GM23338 (cell line): ENCODE measurements around the gene TUG1. TPM values are rescaled to one million over a fixed set of nuclear protein-coding genes. Genes with fewer than 3 reads are reported as not detected.

Experiments
- ATAC-seq: fragments of 200-7000 bp; cut with Tn5 transposase; 3 replicates; pipeline ENCODE4 v1.9.1; 2020
- DNase-seq: peaks from one replicate; pipeline ENCODE4 v3.0.0-alpha.2; 2015; ENCODE audit warnings: low spot score
- H2AFZ ChIP-seq: fragments of 200-600 bp; sonication (generic); 2 replicates; pipeline ENCODE4 v1.8.0; 2016; ENCODE audit warnings: antibody characterized with exemption, mild to moderate bottlenecking, moderate library complexity
- H3F3A ChIP-seq: fragments of 200-600 bp; sonication (generic); replicated peaks from 2 replicates; pipeline ENCODE4 v1.8.0; 2017; ENCODE audit warnings: antibody characterized with exemption, mixed run types, low read depth
- H3K27ac ChIP-seq: fragments of 200-600 bp; sonication (generic); 2 replicates; pipeline ENCODE4 v1.6.1; 2016; ENCODE audit warnings: low read depth
- H3K27me3 ChIP-seq: fragments of 200-600 bp; sonication (generic); 2 replicates; pipeline ENCODE4 v1.8.0; 2016; ENCODE audit warnings: mild to moderate bottlenecking, mixed run types, moderate library complexity; ENCODE audit not compliant: insufficient read depth
- H3K36me3 ChIP-seq: fragments of 200-600 bp; sonication (generic); 2 replicates; pipeline ENCODE4 v1.8.0; 2016; ENCODE audit warnings: mild to moderate bottlenecking; ENCODE audit not compliant: insufficient read depth
- H3K4me1 ChIP-seq: fragments of 200-600 bp; sonication (generic); 2 replicates; pipeline ENCODE4 v1.8.0; 2016; ENCODE audit warnings: mild to moderate bottlenecking, moderate library complexity; ENCODE audit not compliant: insufficient read depth
- H3K4me2 ChIP-seq: fragments of 200-600 bp; sonication (generic); 2 replicates; pipeline ENCODE4 v1.7.1; 2017; ENCODE audit warnings: mixed run types
- H3K4me3 ChIP-seq: fragments of 200-600 bp; sonication (generic); 2 replicates; pipeline ENCODE4 v1.6.1; 2016; ENCODE audit warnings: mixed run types
- H3K79me2 ChIP-seq: fragments of 200-600 bp; sonication (generic); replicated peaks from 2 replicates; pipeline ENCODE4 v1.8.0; 2017; ENCODE audit warnings: mild to moderate bottlenecking; ENCODE audit not compliant: insufficient read depth
- H3K9me2 ChIP-seq: fragments of 200-600 bp; sonication (generic); 2 replicates; pipeline ENCODE4 v1.8.0; 2017; ENCODE audit not compliant: insufficient read depth
- H4K20me1 ChIP-seq: fragments of 200-600 bp; sonication (generic); replicated peaks from 2 replicates; pipeline ENCODE4 v1.8.0; 2017; ENCODE audit warnings: mild to moderate bottlenecking; ENCODE audit not compliant: insufficient read depth
- H3K27ac Mint-ChIP-seq: 2 replicates; pipeline ENCODE4 v1.8.0; 2020; ENCODE audit warnings: inconsistent platforms, mild to moderate bottlenecking, moderate library complexity, mixed read lengths
- H3K27me3 Mint-ChIP-seq: 3 replicates; pipeline ENCODE4 v1.8.0; 2022; ENCODE audit warnings: low read depth, mild to moderate bottlenecking, moderate library complexity, mixed read lengths, inconsistent platforms; ENCODE audit not compliant: insufficient read depth, poor library complexity
- H3K36me3 Mint-ChIP-seq: 3 replicates; pipeline ENCODE4 v1.8.0; 2021; ENCODE audit warnings: low read depth, mild to moderate bottlenecking, inconsistent platforms, moderate library complexity, mixed read lengths
- H3K4me1 Mint-ChIP-seq: 3 replicates; pipeline ENCODE4 v1.8.0; 2020; ENCODE audit warnings: mild to moderate bottlenecking, inconsistent platforms, mixed read lengths
- H3K4me3 Mint-ChIP-seq: 3 replicates; pipeline ENCODE4 v1.8.0; 2021; ENCODE audit warnings: moderate library complexity, mild to moderate bottlenecking, inconsistent platforms, mixed read lengths
- H3K9me3 Mint-ChIP-seq: 3 replicates; pipeline ENCODE4 v1.8.0; 2020; ENCODE audit warnings: moderate library complexity, mild to moderate bottlenecking, inconsistent platforms, mixed read lengths
- CTCF ChIP-seq, 2 experiments: fragments of 200-600 bp in 1 of 2; sonication (generic) in 1 of 2; conservative IDR thresholded peaks; 2 replicates each; pipeline versions ENCODE4 v1.5.1 to v1.6.1; 2016 to 2017; ENCODE audit warnings: antibody characterized with exemption in 2 of 2, low read depth in 2 of 2, mild to moderate bottlenecking in 2 of 2, moderate library complexity in 1 of 2
- EZH2 ChIP-seq: fragments of 200-600 bp; sonication (generic); IDR thresholded peaks from one replicate; pipeline ENCODE4 v1.8.0; 2017; ENCODE audit warnings: antibody characterized with exemption, mild to moderate bottlenecking, low read depth; ENCODE audit not compliant: unreplicated experiment
- ZNF331 ChIP-seq: fragments of 250-450 bp; sonication (Bioruptor Pico); IDR thresholded peaks from 2 replicates; pipeline ENCODE4 v1.5.0; 2020; ENCODE audit warnings: low read depth, mild to moderate bottlenecking, moderate library complexity
- ZNF462 ChIP-seq: fragments of 250-450 bp; sonication (Bioruptor Pico); IDR thresholded peaks from 2 replicates; pipeline ENCODE4 v1.5.0; 2020; ENCODE audit warnings: mild to moderate bottlenecking, moderate library complexity
- polyA plus RNA-seq: library from polyadenylated mRNA; unstranded; fragments of >200 nt; fragmentation: Nextera tagmentation; extraction: Ambion mirVana; gene quantifications from 2 replicates; pipeline ENCODE4 v1.2.1, GENCODE V29; 2016
- total RNA-seq: library from RNA; depleted of rRNA; stranded (reverse); fragments of >200 nt; shearing (Covaris generic); gene quantifications from 2 replicates; pipeline ENCODE4 v1.2.3, GENCODE V29; 2014

The TUG1 gene
- total and polyA plus RNA-seq, 2 experiments from 2014 or later, result 58.3 to 125 TPM

DNA sequence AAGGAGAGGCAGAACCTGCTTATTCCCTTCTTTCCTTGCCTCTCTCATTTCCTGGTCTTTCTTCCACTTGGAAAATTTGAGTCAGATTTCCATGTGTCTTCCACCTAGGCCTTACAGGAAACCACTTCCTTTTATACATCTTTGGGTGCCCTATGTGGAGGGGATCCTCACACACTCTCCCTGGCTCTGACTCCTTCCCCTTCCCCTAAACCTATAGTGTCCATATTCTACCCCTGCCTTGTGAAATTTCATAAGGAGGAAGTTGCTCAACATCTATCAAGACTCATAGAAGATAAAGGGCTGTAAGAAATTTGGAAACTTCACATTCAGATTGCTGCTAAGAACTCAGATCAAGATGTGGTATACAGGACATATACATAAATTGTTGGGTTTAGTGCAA is 20.4 kb downstream of the TUG1 start:
- Histone ChIP-seq H3K27ac (no peak overlapping the region), H2AFZ (no peak overlapping the region), H4K20me1 (no peaks in the 10 kb centered on the region), H3K4me1 (no peaks in the 10 kb centered on the region; the same call in 1 of the 2 replicates), H3K36me3 (no peaks in the 10 kb centered on the region), H3K27me3 (no peaks in the 10 kb centered on the region), H3K4me3 (no peak overlapping the region), H3K9me2 (peaks cover 13% of the 10 kb centered on the region), H3F3A (no peaks in the 10 kb centered on the region), H3K79me2 (no peaks in the 10 kb centered on the region), H3K4me2 (no peak overlapping the region)
- Mint-ChIP-seq H3K4me3 (no peak overlapping the region), H3K27ac (no peak overlapping the region), H3K36me3 (peaks cover 7% of the 10 kb centered on the region), H3K9me3 (peaks cover 14% of the 10 kb centered on the region; the same call in 2 of the 3 replicates), H3K27me3 (no peaks in the 10 kb centered on the region), H3K4me1 (no peaks in the 10 kb centered on the region)
- no peak for TF ChIP-seq ZNF462 (CRISPR knock-in tag)
- no peak for TF ChIP-seq EZH2
- TF ChIP-seq CTCF (conservative IDR thresholded peaks at IDR 0.05; ENCODE audit: low read depth in 2 of 2), result no peak
- TF ChIP-seq ZNF331 (CRISPR knock-in tag), result no peak
- no peak for DNase-seq
- ATAC-seq, result no peak
